HEK293T (cell line): ENCODE measurements around the gene AHNAK2.

Experiments
- BHLHE40 ChIP-seq: fragments of 450-650 bp; IDR thresholded peaks from 2 replicates; pipeline ENCODE4 v1.6.1; 2016; ENCODE audit warnings: mild to moderate bottlenecking, moderate library complexity, borderline replicate concordance
- FOXA1 ChIP-seq: fragments of 450-650 bp; IDR thresholded peaks from 2 replicates; pipeline ENCODE4 v1.6.1; 2016; ENCODE audit warnings: mild to moderate bottlenecking
- FOXK2 ChIP-seq: fragments of 450-650 bp; IDR thresholded peaks from 2 replicates; pipeline ENCODE4 v1.6.1; 2016; ENCODE audit warnings: mild to moderate bottlenecking
- LEF1 ChIP-seq: fragments of 450-650 bp; IDR thresholded peaks from 2 replicates; pipeline ENCODE4 v1.6.1; 2017; ENCODE audit warnings: mild to moderate bottlenecking, borderline replicate concordance
- ZNF384 ChIP-seq: fragments of 450-650 bp; IDR thresholded peaks from 2 replicates; pipeline ENCODE4 v1.6.1; 2016

DNA sequence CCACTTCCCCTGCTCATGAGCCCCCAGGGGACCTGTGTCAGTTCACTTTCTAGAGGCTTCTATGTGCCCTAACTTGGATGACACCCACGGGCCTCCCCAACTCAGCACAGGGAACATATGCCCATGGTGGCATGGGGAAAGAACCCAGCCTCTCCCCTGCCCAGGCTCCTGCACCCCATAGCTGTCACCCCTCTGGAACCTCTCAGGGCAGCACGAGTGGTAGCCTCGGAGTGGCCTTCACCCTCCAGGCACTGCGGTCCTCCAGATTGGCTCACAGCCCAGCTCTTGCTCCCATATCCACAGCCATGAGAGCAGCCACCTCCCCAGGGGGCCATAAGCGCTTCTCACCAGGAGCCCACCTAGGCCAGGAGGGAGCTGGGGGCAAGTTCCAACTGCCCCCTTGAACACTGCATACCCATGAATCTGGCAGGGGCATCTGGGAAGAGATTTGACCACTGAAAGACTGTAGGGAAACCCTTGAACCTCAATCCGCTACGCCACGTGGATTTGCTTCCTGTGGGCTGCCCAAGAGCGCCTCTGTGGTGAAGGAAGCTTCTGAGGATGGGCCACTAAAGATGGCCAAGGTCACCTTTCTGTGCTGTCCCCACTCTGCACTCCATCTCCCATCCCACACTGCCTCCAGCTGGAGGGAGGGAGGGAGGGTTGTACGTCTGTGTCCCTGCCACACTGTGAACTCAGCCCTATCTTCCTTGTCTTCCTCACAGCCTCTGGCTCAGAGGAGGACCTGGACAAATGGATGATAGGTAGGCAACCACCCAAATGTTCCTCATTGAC is 41.6 kb downstream of the AHNAK2 start:
- TF ChIP-seq ZNF384, result no peak
- TF ChIP-seq FOXA1, result no peak
- TF ChIP-seq LEF1, result no peak
- TF ChIP-seq FOXK2, result no peak
- no peak for TF ChIP-seq BHLHE40
